ENCODE results near the gene KCNIP3.
"Not testable (repeated sequence)": the region's sequence is repeated elsewhere in the genome, so short reads cannot be mapped to it uniquely, and the experiment has no call there.

The KCNIP3 gene

DNA sequence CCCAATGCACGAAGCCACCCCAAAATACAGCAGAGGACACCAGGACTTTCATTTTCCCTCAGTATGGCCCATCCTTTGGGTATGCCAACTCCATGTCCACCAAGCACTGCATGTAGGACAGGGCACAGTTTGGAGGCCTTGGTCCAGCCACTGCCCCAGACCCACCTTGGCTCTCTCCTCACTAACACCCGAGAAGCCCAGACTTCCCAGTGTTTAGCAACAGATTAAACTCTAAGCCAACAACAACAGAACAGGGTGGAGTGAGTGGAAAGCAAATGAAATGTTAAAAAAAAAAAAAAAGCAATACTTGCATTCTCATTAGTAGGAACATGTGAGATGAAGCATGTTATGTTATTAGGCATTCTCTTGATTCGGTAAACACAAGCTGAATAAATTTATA is 118.0 kb downstream of the KCNIP3 start:
- not testable (repeated sequence) for DNase-seq (ENCODE audit: low read depth)

DNA sequence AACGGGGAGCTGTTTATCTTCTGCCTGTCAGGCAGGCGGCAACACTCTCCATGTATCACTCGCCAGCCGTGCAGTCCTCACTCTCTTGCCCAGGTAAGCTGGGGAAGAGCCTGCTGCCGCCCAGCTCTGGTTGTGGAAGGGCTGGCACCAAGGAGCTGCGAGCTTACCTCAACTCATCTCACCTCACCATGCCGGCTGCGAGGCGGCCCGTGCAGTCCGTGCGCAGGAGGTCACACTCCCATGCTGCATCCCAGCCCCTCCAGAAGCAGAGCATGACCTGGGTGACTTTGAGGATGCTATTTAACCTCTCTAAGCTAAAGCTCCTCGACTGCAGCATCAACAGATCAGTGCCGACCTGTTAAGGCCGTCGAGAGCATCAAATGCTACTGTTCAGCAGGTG is 118.4 kb downstream of the KCNIP3 start:
- not testable (repeated sequence) for DNase-seq (ENCODE audit: low read depth)

DNA sequence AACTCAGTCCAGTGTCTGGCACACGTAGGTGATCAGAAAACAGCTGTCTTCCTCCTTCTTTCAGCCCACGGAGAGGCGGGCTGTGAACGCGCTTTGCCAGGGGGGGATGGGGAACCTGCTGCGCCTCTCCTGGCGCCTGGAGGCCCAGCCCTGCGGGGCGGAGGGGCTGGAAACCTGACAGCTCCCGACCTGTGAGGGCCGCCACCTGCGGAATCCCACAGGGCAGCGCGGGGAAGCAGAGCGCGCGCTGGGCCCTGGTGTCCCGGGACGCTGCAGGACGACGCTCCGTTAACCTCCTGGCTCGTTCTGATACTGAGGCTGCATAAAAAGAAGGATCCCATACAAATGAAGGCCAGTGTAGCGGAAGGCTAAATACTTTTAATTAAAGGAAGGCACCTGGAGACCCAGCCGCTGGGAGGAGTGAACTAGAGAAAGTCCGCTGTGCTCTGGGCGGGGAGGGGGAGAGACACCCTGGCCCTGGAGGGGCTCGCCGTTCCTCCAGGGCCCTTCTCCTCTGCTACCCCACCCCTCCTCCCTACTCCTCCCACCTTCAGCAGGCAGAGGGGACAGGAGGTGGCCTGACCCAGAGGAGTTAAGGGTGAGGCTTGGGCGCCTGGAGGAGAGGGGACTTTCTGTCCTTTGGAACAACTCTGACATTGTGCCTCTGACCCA is 130.2 kb downstream of the KCNIP3 start:
- DNase-seq (ENCODE audit: low read depth) = not testable (repeated sequence)

DNA sequence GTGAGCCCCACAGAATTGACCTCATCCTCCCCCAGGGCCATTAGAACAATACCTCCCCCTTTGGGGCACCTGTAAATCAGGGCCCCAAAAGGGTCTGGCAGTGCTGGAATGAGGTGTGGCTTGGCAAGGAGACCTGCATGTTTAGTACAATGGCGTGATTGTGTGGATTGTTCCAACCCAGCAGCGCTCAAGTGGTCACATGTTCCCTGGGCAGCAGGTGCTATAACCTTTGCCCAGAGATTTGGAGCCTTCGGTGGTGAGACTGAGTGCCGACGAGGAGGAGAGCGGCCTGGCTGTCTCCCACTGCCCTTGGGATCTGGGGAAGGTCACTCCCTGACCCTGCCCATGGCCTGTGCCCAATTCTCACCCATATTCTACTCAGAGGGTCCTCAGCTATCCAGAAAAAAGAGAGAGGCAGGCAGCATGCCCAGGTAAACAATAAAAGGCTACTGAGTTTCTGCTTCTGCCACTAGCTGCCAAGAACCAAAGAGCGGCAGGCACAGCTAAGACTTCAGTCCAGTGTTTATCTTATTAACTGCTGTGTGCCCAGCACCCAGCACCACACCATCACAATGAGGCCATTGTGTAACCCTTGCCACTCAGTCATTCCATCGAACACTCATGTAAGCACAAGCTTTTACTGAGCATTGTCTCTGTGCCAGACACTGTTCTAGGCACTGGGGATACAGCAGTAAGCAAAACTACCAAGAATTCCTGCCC is 132.8 kb downstream of the KCNIP3 start:
- DNase-seq (ENCODE audit: low read depth) = not testable (repeated sequence)

DNA sequence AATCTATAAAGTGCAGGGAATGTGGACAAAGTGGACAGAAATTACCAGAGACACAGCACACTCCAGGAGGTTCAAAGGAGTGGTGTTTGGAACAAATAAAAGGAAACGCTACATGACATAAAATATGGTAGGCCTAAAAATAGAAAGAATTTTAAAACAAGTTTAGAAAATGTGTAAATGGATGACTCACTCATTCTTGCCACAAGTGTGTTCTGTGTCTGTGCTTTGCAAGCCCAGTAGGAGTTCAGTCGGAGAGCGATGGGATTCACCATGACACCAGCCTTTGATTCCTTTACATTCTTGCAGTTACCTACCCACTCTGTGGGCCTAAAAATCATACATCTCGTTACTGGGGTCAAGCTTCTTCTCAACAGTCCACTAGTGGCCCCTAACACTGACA is 136.2 kb downstream of the KCNIP3 start:
- DNase-seq (ENCODE audit: low read depth) = not testable (repeated sequence)

DNA sequence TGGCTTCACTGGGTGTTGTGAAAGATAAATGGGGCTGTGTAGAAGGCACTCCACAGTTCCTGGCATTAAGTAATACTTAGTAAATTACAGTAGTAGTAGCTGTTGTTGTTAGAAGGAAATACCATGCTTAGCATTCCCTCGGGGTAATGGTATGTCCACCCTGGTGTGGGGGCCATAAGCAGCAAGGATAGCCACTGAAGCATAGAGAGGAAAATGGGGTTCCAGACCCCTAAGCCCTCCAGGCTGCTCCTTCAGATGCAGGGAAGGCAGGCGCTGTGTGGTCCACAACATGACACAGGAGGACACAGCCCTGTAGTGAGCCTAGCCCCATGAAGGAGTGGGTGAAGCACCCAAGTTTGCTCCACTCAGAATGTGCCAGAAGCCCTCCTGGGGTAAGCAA is 136.8 kb downstream of the KCNIP3 start:
- DNase-seq (ENCODE audit: low read depth) = peak; percentile 53

DNA sequence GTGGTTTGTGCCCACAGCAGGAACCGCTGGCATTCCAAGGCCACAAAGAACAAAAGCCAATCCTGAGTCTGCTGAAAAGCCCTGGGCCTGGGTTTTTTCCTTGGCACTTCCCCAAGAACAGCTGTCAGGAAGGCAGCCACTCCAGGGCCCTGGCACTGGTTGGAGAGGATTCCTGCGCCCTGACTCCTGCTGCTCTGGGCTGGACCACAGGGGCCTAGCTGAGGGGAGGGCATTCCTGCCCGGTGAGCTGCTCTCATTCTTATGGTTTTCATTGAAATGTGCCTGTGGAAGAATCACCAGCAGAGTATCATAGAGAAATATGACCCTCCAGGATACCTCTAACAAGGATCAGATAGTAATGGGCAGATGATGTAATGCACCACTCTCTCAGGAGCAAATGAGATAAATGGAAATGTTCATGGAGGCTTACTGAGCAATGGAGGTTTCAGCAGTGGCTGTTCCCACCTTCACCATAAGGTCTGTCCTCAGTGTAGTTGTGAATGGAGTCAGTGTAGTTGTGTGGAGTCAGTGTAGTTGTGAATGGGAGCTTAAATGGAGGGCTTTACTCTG is 137.4 kb downstream of the KCNIP3 start:
- peak; percentile 82 for DNase-seq (ENCODE audit: low read depth)

DNA sequence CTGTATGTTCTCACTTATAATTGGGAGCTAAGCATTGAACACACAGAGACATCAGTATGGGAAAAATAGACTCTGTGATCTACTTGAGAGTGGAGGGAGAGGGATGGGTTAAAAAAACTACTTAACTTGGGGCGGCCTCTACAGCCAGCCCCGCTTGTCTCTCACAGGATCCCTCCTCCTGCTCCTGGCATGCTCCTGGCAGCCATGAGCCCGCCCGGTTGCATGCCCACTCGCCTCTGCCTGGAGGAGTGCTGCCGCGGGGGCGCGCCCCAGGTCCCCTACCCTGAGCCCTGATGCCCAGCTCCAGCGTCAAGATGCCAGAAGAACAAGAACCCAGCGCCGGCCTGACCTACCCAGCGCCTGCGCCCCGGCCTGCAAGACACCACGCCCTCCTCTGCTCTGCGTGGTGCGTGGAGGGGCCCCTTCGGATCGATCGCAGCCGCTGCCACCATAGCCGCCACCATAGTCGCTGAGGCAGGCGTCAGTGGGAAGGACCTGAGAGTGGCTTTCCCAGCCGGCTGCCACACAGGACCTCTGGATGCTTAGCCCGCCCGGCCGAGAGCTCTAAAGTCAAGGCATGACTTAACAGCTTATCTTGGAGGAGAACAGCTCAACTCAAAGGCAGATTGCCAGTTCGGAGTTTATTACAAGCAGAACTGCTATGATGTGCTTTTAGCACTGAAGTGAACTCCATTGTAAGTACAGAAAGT is 138.2 kb downstream of the KCNIP3 start:
- DNase-seq (ENCODE audit: low read depth) = not testable (repeated sequence)

Measured in amniotic epithelial cell (primary cell).